BJ (cell line): ENCODE measurements around the gene SUPT3H. TPM values are rescaled to one million over a fixed set of nuclear protein-coding genes. Genes with fewer than 3 reads are reported as not detected.

Source experiments
- CTCF ChIA-PET: fragments of 350-600 bp; formaldehyde crosslinking; extraction: SDS; loops from one replicate; lab custom pipeline; 2021; ENCODE audit warnings: antibody characterized with exemption, inconsistent platforms; lab: Yijun Ruan, JAX
- POLR2A ChIA-PET: fragments of 300-600 bp; sonication (Branson Sonifier 250); formaldehyde crosslinking; extraction: SDS; loops from one replicate; lab custom pipeline; 2021; ENCODE audit warnings: antibody characterized with exemption; lab: Charles Lee
- DNase-seq: peaks from one replicate; pipeline ENCODE4 v3.0.0-alpha.2; 2011; ENCODE audit warnings: low read depth
- H3K27me3 ChIP-seq: 2 replicates; pipeline ENCODE4 v1.6.0; 2011; ENCODE audit warnings: low read length; ENCODE audit not compliant: control insufficient read depth, insufficient read depth
- H3K36me3 ChIP-seq: 2 replicates; pipeline ENCODE4 v1.5.1; 2011; ENCODE audit warnings: low read length; ENCODE audit not compliant: control insufficient read depth, insufficient read depth
- H3K4me3 ChIP-seq: 2 replicates; pipeline ENCODE4 v1.5.1; 2011; ENCODE audit warnings: low read depth, mild to moderate bottlenecking, control low read depth, low read length
- CTCF ChIP-seq: IDR thresholded peaks from 2 replicates; pipeline ENCODE4 v1.5.1; 2011; ENCODE audit warnings: low read depth, mild to moderate bottlenecking, control low read depth, inconsistent platforms, low read length, moderate library complexity; ENCODE audit not compliant: insufficient read depth
- polyA plus RNA-seq: library from polyadenylated mRNA; depleted of rRNA; stranded (reverse); fragments of >200 nt; gene quantifications from 2 replicates; pipeline ENCODE4 v1.2.3, GENCODE V29; 2011

Gene SUPT3H
- polyA plus RNA-seq, 1 experiment, result 7.8 TPM

DNA sequence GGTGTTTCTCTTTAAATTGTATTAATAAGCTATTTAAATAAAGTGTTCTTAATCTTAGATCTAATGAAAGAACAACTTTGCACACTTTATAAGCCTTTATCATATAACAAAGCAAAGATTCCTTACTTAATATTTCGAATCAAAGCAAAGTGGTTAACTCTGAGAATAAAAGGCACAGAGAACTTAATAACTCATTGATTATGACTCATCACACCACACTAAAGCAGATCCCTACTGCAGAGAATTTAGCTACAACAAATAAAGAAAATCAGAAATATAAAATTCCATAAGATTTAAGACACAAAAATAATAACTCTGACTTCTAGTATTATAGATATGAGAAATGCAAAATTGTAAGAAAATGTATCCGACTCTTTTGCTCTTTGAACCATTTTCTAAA, 185.2 kb downstream of the SUPT3H start:
- Histone ChIP-seq H3K4me3 (no peak overlapping the region), H3K36me3 (no peaks in the 10 kb centered on the region), H3K27me3 (no peaks in the 10 kb centered on the region)
- no peak for TF ChIP-seq CTCF
- no peak for DNase-seq
- CTCF ChIA-PET, result interaction anchor here (0.6 to 1.0 kb wide), 2 partner anchors 10 to 522 kb away, joined by 3 read pairs; no protein-coding TSS in a partner anchor
- POLR2A ChIA-PET, result interaction anchor here (0.6 kb wide), 1 partner anchor 764 kb away, joined by 12 read pairs; no protein-coding TSS in a partner anchor

- Histone ChIP-seq H3K27me3 (no peaks in the 10 kb centered on the region), H3K4me3 (no peak overlapping the region), H3K36me3 (no peaks in the 10 kb centered on the region)
- ChIA-PET CTCF (no interaction called here), POLR2A (no interaction called here)
- DNase-seq, result no peak
- TF ChIP-seq CTCF, result no peak
These were observed 186.3 kb downstream of the SUPT3H start for GRCh38 chr6:45191414-45191813.

- no peak overlapping the region for H3K4me3 ChIP-seq
- CTCF ChIA-PET, result no interaction called here
- DNase-seq, result no peak
- H3K27me3 ChIP-seq, result no peaks in the 10 kb centered on the region
- POLR2A ChIA-PET, result no interaction called here
- H3K36me3 ChIP-seq, result no peaks in the 10 kb centered on the region
- no peak for TF ChIP-seq CTCF
These were observed 189.9 kb downstream of the SUPT3H start for GRCh38 chr6:45187836-45188235.

DNA sequence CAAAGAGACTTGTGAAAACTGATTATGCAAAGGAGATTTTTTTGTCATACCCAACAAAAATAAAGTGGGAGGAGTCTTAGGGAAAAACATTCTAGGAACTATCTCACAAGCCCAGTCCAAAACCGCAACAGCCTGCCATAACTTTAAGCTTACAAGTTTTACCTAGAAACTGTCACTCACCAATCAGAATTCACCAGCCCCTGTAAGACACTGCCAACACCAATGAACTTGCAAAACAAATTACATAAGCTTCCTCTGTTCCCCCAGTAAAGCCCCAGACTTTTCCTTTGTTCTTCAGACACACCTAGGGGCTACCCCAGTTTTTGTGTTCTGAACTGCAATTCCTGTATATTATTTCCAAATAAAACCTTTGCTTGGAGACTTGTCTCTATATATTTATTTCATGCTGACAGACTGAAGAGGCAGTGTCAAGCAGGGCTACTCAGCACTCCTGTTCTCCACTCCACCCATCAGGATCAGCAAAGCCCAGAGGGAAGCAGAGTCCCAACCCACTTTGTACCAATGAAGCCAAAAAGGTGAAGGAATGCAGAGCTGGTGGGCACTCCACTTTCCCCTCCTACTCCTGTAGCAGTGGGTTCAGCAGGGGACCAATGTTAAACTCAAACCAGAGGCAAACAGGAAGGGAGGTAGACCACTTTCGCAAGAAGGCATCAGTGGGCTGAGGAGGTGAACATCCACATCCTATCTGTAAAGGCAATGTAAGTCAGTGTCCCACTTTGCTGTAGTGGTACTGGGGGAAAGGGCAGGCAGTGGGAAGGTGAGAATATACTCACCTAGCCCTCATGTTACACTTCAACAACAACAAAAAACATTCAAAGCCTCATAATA, 192.1 kb downstream of the SUPT3H start:
- Histone ChIP-seq H3K4me3 (no peak overlapping the region), H3K27me3 (no peaks in the 10 kb centered on the region), H3K36me3 (no peaks in the 10 kb centered on the region)
- DNase-seq, result no peak
- TF ChIP-seq CTCF, result no peak
- ChIA-PET CTCF (no interaction called here), POLR2A (no interaction called here)

- TF ChIP-seq CTCF, result no peak
- POLR2A ChIA-PET, result no interaction called here
- H3K36me3 ChIP-seq, result no peaks in the 10 kb centered on the region
- CTCF ChIA-PET, result no interaction called here
- DNase-seq, result no peak
- no peaks in the 10 kb centered on the region for H3K27me3 ChIP-seq
- no peak overlapping the region for H3K4me3 ChIP-seq
These were observed 192.8 kb downstream of the SUPT3H start for GRCh38 chr6:45184937-45185336.
